Measurements from ENCODE around the gene TYW3.
"Not testable (repeated sequence)": the region's sequence is repeated elsewhere in the genome, so short reads cannot be mapped to it uniquely, and the experiment has no call there.

TYW3 gene

GRCh38 chr1:74731399-74732052 lies 1.4 kb upstream of the TYW3 start:
- no peak for DNase-seq (ENCODE audit: low spot score)

GRCh38 chr1:74732071-74732946 lies 643 bp upstream of the TYW3 start:
- not testable (repeated sequence) for DNase-seq (ENCODE audit: low spot score)

GRCh38 chr1:74733604-74734484 lies 892 bp downstream of the TYW3 start:
- peak; percentile 81 for DNase-seq (ENCODE audit: low spot score)

DNA sequence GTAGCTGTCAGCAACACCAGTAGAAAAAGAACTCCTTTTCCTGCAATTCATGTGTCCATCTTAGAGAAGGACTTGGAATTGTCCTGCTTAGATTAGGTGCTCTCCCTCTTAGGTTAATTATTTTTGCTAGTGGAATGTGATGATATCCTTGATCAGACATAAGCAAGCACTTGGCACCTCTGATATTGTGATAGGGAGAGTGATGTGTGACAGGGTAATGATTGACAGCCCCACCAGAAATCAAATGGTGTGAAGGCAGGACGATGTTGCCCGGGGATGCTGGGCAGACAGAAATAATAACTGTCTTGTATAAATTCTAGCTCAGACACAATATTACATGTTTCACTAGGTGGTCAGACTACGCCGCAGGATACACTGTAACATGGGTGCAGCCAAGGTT lies 4.4 kb downstream of the TYW3 start:
- no peak for DNase-seq (ENCODE audit: low spot score)

GRCh38 chr1:74740307-74740980 lies 7.5 kb downstream of the TYW3 start:
- DNase-seq (ENCODE audit: low spot score), result not testable (repeated sequence)

DNA sequence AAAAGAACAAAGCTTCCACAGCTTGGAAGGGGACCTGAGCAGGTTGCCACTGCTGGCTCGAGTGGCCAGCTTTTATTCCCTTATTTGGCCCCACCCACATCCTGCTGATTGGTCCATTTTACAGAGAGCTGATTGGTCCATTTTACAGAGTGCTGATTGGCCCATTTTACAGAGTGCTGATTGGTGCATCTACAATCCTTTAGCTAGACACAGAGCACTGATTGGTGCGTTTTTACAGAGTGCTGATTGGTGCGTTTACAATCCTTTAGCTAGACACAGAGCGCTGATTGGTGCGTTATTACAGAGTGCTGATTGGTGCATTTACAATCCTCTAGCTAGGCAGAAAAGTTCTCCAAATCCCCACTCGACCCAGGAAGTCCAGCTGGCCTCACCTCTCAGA lies 12.3 kb downstream of the TYW3 start:
- not testable (repeated sequence) for DNase-seq (ENCODE audit: low spot score)

GRCh38 chr1:74748960-74749359 lies 16.0 kb downstream of the TYW3 start:
- DNase-seq (ENCODE audit: low spot score), result no peak

DNA sequence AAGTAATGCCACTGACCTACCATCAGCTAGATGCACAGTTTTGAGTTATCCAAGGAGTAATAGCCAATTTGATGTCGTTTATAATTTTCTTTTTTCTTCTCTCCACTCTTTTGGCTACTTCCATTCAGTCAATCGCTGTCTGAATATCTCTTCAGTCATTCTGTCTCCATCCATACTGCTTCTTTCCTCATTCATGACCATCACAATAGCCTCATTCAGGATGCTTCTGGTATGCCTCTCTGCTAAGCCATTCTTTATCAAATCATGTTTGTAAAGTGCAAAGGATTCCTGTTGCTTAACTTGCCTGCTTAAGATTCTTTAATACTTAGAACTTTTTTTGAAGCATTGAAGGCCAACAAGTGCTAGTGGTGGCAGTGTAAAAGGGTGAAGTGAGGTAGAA lies 20.2 kb downstream of the TYW3 start:
- DNase-seq (ENCODE audit: low spot score), result no peak

GRCh38 chr1:74755475-74755874 lies 22.5 kb downstream of the TYW3 start:
- DNase-seq (ENCODE audit: low spot score), result no peak

DNA sequence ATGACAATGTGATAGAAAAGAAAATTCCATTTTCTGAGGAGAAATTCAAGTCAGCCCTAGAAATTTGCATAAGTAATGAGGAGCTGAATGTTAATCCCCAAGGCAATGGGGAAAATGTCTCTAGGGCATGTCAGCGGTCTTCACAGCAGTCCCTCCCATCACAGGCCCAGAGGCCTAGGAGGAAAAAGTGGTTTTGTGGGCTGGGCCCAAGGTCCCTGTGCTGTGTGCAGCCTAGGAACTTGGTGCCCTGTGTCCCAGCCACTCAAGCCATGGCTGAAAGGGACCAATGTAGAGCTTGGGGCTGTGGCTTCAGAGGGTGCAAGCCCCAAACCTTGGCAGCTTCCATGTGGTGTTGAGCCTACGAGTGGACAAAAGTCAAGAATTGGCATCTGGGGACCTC lies 23.7 kb downstream of the TYW3 start:
- DNase-seq (ENCODE audit: low spot score), result not testable (repeated sequence)

GRCh38 chr1:74763807-74764206 lies 30.9 kb downstream of the TYW3 start:
- DNase-seq (ENCODE audit: low spot score), result peak; percentile 15

DNA sequence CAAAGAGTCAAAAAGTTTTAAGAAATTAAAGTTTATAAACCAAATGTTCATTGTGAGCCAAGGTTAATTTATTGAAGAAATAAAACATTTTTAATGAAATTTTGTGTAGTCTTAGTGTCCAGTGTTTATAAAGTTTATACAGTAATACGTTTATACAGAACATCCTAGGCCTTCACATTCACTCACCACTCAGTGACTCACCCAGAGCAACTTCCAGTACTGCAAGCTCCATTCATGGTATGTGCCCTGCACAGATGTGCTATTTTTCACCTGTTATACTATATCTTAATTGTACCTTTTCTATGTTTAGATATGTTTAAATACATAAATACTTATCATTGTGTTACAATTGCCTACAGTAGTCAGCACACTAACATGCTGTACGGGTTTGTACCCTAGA lies 33.6 kb downstream of the TYW3 start:
- no peak for DNase-seq (ENCODE audit: low spot score)

DNA sequence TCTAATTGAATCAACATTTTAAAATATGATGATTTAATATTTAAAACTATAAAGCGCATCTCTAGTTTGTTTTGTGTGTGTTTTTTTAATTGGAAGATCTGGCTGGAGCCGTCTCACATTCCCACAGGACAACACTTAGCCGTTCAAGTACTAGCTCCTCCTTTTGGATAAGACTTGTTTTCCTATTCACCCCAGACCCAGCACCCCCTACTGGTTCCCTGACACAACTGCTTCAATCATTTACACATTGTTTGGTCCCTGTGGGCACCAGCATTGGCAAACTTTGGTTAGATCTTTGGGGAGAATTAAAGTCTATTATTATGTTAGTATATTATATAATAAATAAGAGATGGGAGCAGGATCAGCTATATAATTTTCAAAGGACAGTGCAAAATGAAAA lies 34.5 kb downstream of the TYW3 start:
- no peak for DNase-seq (ENCODE audit: low spot score)

DNA sequence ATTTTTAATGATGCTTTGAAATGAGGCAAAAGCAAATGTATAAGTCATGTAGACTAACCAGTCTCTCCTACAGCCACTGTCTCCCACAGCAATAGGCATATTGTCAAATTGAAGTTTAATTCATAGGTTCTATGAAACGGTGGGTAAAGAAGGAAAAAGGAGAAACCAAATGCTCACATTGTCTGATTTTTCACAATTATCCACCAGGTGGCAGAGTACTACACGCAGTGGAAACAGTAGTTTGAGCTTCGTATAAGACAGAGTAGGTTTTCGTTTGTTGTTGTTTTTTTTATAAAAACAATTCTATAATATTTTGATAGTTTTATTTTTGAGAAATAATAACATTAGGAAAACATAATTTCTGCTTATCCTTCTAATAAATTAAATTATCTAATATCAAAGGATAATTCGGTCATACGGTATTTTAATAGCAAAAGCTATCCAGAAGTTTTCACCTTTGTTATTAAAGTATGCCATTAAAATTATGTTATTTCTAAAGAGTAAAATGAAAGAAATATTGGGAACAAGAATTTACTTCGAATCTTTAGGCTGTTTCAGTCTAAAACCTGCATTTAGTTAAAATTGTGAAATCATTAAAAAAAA lies 39.1 kb downstream of the TYW3 start:
- DNase-seq (ENCODE audit: low spot score), result peak; percentile 45

DNA sequence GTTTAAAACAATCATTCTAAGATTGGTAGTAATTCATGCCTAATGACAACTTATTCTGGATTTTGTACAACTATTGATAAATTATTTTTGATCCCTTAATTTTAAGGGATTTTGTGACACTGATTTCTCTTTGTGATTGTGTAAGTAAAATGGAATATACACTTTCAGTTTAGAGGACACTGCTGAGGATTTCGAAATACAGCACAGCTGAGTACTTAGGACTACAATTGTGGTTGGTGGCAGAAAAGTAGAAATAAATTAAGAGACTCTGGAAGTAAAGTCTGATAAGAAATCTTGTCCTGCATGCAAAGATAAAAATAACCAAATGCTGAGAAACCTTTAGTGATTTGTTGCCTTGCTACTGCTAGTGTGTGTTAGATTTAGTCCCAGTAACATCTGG lies 40.0 kb downstream of the TYW3 start:
- DNase-seq (ENCODE audit: low spot score), result no peak

GRCh38 chr1:74773582-74773981 lies 40.6 kb downstream of the TYW3 start:
- no peak for DNase-seq (ENCODE audit: low spot score)

DNA sequence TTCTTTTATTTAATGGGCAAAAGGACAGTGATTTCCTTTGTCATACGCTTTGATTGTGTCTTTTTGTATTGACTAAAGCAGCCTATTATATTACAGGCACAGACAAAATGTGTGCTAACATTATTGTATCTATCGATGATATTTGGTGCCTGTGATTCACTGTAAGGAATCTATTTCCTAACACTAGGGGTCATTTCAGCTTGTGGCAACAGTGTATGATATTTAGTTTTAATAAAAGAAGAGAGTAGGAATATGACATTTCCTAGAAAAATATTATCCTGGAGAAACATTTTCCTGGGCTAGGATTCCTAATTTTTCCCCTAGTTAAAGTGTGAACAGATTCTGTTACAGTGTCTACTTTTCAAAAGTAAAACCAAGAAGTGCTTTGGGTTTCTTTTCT lies 42.8 kb downstream of the TYW3 start:
- DNase-seq (ENCODE audit: low spot score), result no peak

DNA sequence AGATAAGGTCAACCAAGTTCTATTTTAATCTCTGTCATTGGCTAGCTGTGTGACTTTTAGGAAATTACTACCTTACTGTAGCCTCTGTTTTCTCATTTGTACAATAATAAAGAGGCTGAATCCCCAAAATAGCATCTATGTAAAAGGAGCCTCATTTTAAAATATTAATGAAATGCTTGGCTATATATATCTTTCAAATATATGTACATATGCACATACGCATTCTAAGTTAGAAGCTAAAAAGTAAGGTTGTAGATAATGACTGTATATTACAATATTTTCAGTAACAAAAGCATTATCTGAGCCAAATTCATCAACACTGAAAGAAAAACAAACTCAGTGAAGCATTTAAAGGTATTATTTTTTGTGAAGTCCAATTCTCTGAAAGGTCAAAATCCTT lies 44.6 kb downstream of the TYW3 start:
- DNase-seq (ENCODE audit: low spot score), result no peak

DNA sequence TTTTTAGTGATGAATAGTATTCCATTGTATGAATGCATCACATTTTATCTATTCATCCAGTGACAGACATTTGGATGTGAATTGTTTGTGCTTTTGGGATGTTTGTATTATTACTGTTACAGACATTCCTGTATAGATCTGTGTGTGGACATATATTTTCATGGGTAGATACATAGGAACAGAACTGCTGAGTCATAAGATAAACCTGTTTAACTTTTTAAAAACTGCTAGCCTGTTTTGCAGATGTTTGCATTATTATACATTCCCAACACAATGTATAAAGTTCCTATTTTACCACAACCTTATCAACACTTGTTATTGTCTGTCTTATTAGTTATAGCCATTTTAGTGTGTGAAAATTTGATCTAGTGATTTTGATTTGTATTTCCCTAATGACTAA lies 46.8 kb downstream of the TYW3 start:
- no peak for DNase-seq (ENCODE audit: low spot score)

GRCh38 chr1:74780594-74780993 lies 47.6 kb downstream of the TYW3 start:
- no peak for DNase-seq (ENCODE audit: low spot score)

- no peak for DNase-seq (ENCODE audit: low spot score)
Measured at GRCh38 chr1:74785944-74786343, 53.0 kb downstream of the TYW3 start.

GRCh38 chr1:74790453-74790852 lies 57.5 kb downstream of the TYW3 start:
- DNase-seq (ENCODE audit: low spot score), result no peak

All from kidney capillary endothelial cell (primary cell).